Endodermal cell (in vitro differentiated cells): ENCODE results near the gene CDK4. TPM values are rescaled to one million over a fixed set of nuclear protein-coding genes. Genes with fewer than 3 reads are reported as not detected.

Experiments used
- DNase-seq: peaks from one replicate; pipeline ENCODE4 v3.0.0-alpha.2; 2017
- H3K27ac ChIP-seq: 2 replicates; pipeline ENCODE4 v1.5.1; 2013; ENCODE audit warnings: mild to moderate bottlenecking, low read depth, low read length, moderate library complexity
- H3K27me3 ChIP-seq: 2 replicates; pipeline ENCODE4 v1.6.1; 2013; ENCODE audit warnings: mild to moderate bottlenecking, low read length, moderate library complexity; ENCODE audit not compliant: insufficient read depth, control insufficient read depth, poor library complexity, severe bottlenecking
- H3K36me3 ChIP-seq: 2 replicates; pipeline ENCODE4 v1.7.0; 2013; ENCODE audit warnings: mild to moderate bottlenecking, low read length, moderate library complexity; ENCODE audit not compliant: control insufficient read depth, insufficient read depth
- H3K4me1 ChIP-seq: one replicate; pipeline ENCODE4 v1.7.0; 2013; ENCODE audit warnings: low read length; ENCODE audit not compliant: control insufficient read depth, insufficient read depth
- H3K4me3 ChIP-seq: 2 replicates; pipeline ENCODE4 v1.5.1; 2013; ENCODE audit warnings: mild to moderate bottlenecking, low read length, moderate library complexity
- H3K9ac ChIP-seq: 2 replicates; pipeline ENCODE4 v1.6.1; 2013; ENCODE audit warnings: mild to moderate bottlenecking, low read length, moderate library complexity; ENCODE audit not compliant: poor library complexity, severe bottlenecking; ENCODE audit errors: extremely low read depth
- H3K9me3 ChIP-seq: 2 replicates; pipeline ENCODE4 v1.6.1; 2013; ENCODE audit warnings: mild to moderate bottlenecking, low read length, moderate library complexity; ENCODE audit not compliant: control insufficient read depth
- H3K27ac Mint-ChIP-seq: 2 replicates; pipeline ENCODE4 v1.8.0; 2020; ENCODE audit warnings: mixed read lengths
- H3K27me3 Mint-ChIP-seq: 2 replicates; pipeline ENCODE4 v1.8.0; 2021; ENCODE audit warnings: mild to moderate bottlenecking, mixed read lengths; ENCODE audit not compliant: insufficient read depth
- H3K36me3 Mint-ChIP-seq: 2 replicates; pipeline ENCODE4 v1.8.0; 2020; ENCODE audit warnings: low read depth, mixed read lengths
- H3K4me1 Mint-ChIP-seq: 2 replicates; pipeline ENCODE4 v1.8.0; 2020; ENCODE audit warnings: mixed read lengths
- H3K4me3 Mint-ChIP-seq: 2 replicates; pipeline ENCODE4 v1.8.0; 2020; ENCODE audit warnings: mild to moderate bottlenecking, moderate library complexity, mixed read lengths
- H3K9me3 Mint-ChIP-seq: 2 replicates; pipeline ENCODE4 v1.8.0; 2020; ENCODE audit warnings: mild to moderate bottlenecking, mixed read lengths
- CTCF ChIP-seq: fragments of 200-600 bp; sonication (generic); conservative IDR thresholded peaks from 2 replicates; pipeline ENCODE4 v1.5.0; 2021; ENCODE audit warnings: antibody characterized with exemption, mild to moderate bottlenecking
- WGBS, 2 experiments: methylation state at CpG; one replicate each; pipeline versions ENCODE4 v1.1.5 to v1.1.7; 2013; ENCODE audit warnings: missing lambda C conversion rate in 2 of 2, mixed read lengths in 1 of 2; ENCODE audit not compliant: insufficient coverage in 1 of 2, insufficient read length in 1 of 2; 5-methylcytosine and 5-hydroxymethylcytosine counted together
- total RNA-seq, 2 donors: library from RNA; stranded (reverse); fragmentation: NEBNext Ultra II Directional in 1 of 2; extraction: Animal tissue kit (Norgen Biotek cat#: 25700) in 1 of 2; gene quantifications; 2 replicates in 1 of 2; 3 replicates in 1 of 2; pipeline ENCODE4 v1.2.1, GENCODE V29; 2021

Gene CDK4
- total RNA-seq, 2 donors from 2014 or later, result 144 to 186 TPM

- 15% methylated on average over 3 of the region's 4 CpGs; no CpG with 5 or more reads in 1 of the 2 experiments for WGBS, 2 experiments
- Mint-ChIP-seq H3K4me1 (peaks cover 4% of the 10 kb centered on the region), H3K27me3 (no peaks in the 10 kb centered on the region), H3K4me3 (peak overlapping the region; percentile 100), H3K27ac (no peak overlapping the region), H3K36me3 (peaks cover 18% of the 10 kb centered on the region), H3K9me3 (no peaks in the 10 kb centered on the region)
- Histone ChIP-seq H3K36me3 (peaks cover 27% of the 10 kb centered on the region), H3K27me3 (no peaks in the 10 kb centered on the region), H3K27ac (no peak overlapping the region), H3K4me3 (peak overlapping the region; percentile 97), H3K4me1 (no peaks in the 10 kb centered on the region), H3K9me3 (no peaks in the 10 kb centered on the region), H3K9ac (no peak overlapping the region)
- DNase-seq, result no peak
- no peak for TF ChIP-seq CTCF
Measured at GRCh38 chr12:57782243-57782607, 30.1 kb upstream of the CDK4 start.

GRCh38 chr12:57781801-57782200 is 29.7 kb upstream of the CDK4 start:
- H3K4me1 ChIP-seq, result no peaks in the 10 kb centered on the region
- DNase-seq, result no peak
- H3K9me3 ChIP-seq, result no peaks in the 10 kb centered on the region
- Mint-ChIP-seq H3K4me1 (peaks cover 4% of the 10 kb centered on the region), H3K36me3 (peaks cover 15% of the 10 kb centered on the region), H3K27ac (no peak overlapping the region), H3K4me3 (no peak overlapping the region), H3K27me3 (no peaks in the 10 kb centered on the region), H3K9me3 (no peaks in the 10 kb centered on the region)
- no peak overlapping the region for H3K27ac ChIP-seq
- H3K9ac ChIP-seq, result no peak overlapping the region
- no peak for TF ChIP-seq CTCF
- WGBS, 2 experiments, result 74% methylated on average over 2 of the region's 2 CpGs
- no peaks in the 10 kb centered on the region for H3K27me3 ChIP-seq
- H3K4me3 ChIP-seq, result no peak overlapping the region
- H3K36me3 ChIP-seq, result peaks cover 23% of the 10 kb centered on the region

- 90 to 100% methylated on average over 3 of the region's 3 CpGs for WGBS, 2 experiments
- H3K9me3 ChIP-seq, result no peaks in the 10 kb centered on the region
- no peak overlapping the region for H3K27ac Mint-ChIP-seq
- TF ChIP-seq CTCF, result no peak
- H3K4me3 ChIP-seq, result no peak overlapping the region
- H3K4me1 Mint-ChIP-seq, result peaks cover 4% of the 10 kb centered on the region
- H3K27me3 Mint-ChIP-seq, result no peaks in the 10 kb centered on the region
- no peak overlapping the region for H3K4me3 Mint-ChIP-seq
- H3K9me3 Mint-ChIP-seq, result no peaks in the 10 kb centered on the region
- H3K27ac ChIP-seq, result no peak overlapping the region
- H3K36me3 Mint-ChIP-seq, result peaks cover 11% of the 10 kb centered on the region
- no peaks in the 10 kb centered on the region for H3K27me3 ChIP-seq
- peaks cover 18% of the 10 kb centered on the region for H3K36me3 ChIP-seq
- no peaks in the 10 kb centered on the region for H3K4me1 ChIP-seq
- no peak overlapping the region for H3K9ac ChIP-seq
- DNase-seq, result no peak
Measured at GRCh38 chr12:57781244-57781643, 29.1 kb upstream of the CDK4 start.
